ENCODE data around the gene ABHD17A.

The ABHD17A gene

DNA sequence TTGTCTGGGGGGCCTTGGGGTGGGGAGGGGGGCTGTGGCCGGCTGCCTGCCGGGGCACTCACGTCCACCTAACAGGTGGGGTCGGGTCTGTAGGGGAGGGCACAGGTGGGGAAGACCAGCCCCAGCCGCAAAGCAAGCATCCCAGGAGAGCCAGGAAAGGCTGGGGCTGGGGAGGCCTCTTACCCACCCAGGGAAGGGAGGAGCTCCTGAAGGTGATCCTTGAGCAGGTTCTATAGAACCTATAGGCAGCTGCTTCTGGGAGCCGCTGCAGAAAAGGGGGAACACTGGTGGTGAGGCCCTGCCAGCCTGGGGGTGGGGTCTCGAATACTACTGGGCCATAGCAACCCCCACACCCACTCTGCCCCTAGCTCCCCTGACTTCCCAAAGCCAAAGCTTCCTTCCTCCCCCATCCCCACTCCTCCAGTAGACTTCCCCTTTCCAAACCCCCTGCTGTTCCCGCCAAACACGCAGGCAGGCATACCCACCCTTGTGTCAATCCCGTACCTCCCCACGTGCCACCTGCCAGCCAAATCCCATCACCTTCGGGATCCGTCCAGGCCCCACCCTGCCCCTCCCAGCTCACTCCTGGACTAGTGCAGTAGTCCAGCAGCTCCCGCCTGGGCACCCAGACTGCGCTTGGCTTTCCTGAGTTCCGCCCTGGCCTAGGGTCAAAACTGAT, 27.5 kb downstream of the ABHD17A start:
- no peak for DNase-seq
- in situ Hi-C loops (cut with HindIII; ENCODE audit: low pct_ligation_motif_present, low pct_unique_long_range_greater_than_20kb, low sequenced_read_pairs): no loop called here

DNA sequence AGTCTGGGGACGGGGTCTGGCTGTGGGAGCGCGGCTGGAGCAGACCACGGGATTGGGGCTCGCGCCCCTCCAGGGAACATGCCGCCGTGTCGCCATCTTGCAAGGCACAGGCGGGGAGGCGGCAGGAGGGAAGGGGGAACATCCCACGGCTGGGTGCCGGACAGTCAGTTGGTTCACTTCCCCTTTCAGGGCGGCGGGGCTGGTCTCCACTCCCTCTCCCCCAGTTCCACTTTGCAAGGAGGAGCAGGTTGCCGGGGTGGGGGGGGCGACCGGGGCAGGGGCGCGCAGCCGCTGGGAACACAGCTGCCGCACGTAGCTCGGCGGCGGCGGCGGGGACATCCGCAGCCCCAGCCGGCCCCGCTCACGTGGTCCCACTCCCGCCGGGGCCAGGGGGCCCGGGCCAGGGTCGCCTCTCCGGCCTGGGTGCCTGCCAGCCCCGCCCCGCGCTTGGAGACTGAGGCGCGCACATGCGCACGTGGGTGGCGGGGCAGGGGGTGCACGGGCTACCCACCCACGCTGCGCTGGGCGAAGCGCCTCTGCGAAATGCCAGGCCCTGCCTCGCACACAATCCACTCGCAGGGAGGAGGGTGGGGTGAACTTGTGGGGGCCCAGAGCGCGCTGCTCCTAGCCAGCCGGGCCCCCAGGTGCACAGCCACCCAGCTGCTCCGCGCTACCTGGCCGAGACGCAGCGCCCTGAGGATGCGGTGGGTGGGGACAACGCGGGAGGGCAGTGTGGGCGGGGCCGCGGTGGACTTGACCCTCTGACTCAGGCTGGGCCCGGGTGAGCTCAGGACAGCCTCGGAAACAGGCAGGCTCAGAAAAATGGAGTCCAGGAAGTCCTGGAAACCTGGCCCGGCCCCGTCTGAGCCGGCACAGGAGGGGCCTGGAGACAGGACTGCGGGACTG, 28.3 kb downstream of the ABHD17A start:
- in situ Hi-C loops (cut with HindIII; ENCODE audit: low pct_ligation_motif_present, low pct_unique_long_range_greater_than_20kb, low sequenced_read_pairs): no loop called here
- peak; percentile 83 for DNase-seq

DNA sequence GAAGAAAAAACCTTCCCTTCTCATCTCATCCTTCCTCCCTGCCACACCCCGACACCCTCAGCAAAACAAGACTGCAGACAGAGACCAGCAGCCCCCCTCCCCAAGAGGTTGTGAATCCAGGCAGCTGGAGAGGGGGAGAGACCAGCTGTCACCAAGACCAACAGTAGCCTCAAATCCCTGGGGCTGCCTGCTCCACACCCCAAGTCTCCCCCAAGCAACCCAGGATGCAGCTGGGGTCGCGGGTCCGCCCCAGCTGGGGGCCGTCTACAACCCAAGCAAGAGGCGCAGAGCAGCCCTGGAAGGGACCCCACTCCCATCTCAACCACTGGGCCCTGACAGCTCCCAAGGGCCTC, 29.0 kb downstream of the ABHD17A start:
- no peak for DNase-seq
- in situ Hi-C loops (cut with HindIII; ENCODE audit: low pct_ligation_motif_present, low pct_unique_long_range_greater_than_20kb, low sequenced_read_pairs): no loop called here

DNA sequence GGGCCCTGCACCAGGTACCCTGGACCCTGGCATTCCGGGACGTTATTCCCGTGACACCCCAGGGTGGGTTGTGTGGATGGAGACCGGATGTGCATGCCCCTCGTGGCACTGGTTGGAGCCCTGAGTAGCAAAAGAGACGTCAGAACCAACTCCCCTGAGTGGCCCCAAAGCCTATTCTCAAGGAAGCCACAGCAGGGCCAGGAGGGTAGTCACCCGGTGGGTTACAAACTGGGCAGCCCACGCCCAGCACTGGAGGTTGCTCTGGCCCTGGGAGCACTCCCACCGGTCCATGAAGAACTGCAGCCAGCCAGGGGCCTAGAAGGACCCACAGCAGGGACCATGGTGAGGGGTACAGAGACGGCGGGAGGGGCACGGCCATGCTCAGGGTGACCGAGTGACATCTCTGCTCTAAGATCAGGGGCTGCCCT, 29.5 kb downstream of the ABHD17A start:
- no peak for DNase-seq
- in situ Hi-C loops (cut with HindIII; ENCODE audit: low pct_ligation_motif_present, low pct_unique_long_range_greater_than_20kb, low sequenced_read_pairs): no loop called here

DNA sequence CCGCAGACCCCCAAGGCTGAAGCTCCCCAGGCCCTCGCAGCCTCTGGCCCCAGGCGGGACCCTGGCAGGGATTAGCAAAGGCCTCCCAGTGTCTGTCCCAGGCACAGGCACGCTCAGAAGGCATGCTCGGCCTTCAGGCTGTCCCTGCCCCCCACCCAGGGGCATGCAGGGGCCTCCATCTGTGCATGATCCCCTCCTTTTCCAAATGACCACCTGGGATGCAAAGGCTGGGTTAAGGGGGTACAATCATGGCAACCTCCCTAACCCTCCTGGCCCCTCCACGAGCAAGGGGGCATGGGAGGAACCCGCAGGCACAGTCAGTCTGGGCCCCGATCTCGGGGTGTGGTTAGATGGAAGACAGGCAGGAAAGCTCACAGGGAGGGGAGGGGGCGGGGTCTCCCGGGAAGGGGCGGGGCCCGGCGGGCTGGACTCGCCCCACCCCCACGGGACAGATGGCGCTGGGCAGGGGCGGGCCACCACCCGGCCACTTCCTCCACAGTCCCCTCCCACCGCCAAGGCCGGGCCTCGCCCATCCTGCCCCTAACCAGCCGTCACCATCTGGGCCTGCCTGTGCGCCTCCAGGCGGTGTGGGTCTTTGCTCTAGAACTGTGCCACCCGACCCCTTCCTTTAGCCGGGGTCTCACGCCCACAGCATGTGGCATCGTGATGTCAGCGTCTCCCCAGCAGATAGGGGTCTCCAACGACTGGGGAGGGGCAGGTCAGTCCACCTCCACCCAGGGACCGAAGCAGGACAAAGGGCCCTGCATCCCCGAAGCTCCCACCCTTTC, 30.1 kb downstream of the ABHD17A start:
- in situ Hi-C loops (cut with HindIII; ENCODE audit: low pct_ligation_motif_present, low pct_unique_long_range_greater_than_20kb, low sequenced_read_pairs): no loop called here
- DNase-seq: no peak

DNA sequence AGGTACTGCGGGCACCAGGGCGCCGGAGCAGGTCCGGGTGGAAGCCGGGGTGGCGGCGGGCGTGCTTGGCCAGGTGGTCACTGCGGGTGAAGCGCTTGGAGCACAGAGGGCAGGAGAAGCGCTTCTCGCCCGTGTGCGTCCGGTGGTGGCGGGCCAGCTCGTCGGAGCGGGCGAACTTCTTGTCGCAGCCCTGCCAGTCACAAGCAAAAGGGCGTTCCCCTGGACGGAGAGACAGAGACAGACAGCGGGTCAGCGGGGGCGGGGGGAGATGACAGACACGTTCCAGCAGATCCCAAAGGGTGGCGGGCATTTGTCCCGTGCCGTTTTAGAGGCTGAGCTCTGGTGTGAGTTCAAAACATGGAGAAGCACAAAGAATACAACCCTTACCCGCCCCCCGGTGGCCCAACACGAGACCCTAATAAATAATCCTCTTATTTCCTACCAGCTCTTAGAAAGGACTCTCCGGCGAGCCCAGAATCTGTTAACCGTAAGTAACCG, 30.7 kb downstream of the ABHD17A start:
- no peak for DNase-seq
- in situ Hi-C loops (cut with HindIII; ENCODE audit: low pct_ligation_motif_present, low pct_unique_long_range_greater_than_20kb, low sequenced_read_pairs): no loop called here

DNA sequence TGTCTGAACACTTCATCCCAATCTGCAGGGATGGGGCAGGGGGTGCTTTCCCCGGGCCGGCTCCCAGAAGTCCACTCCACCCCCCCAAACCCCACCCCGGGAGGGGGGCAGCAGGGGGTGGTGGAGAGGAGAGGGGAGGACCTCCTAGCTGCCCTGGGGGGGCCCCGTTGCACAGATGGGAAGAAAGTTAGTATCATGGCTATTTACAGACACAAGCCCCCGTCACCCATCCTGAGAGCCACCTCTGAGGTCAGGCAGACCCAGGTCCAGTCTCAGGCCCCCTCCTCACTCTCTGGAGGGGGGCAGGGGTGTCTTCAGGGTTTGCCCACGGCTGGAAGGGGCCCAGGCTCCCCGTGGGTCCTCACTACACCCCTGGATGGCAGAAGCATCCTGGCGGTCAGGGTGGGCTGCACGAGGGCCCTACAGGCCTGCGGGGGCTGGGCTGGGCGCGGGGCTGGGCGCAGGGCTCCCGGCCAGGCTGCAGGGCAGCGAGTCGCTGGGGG, 31.2 kb downstream of the ABHD17A start:
- DNase-seq: no peak
- in situ Hi-C loops (cut with HindIII; ENCODE audit: low pct_ligation_motif_present, low pct_unique_long_range_greater_than_20kb, low sequenced_read_pairs): no loop called here

DNA sequence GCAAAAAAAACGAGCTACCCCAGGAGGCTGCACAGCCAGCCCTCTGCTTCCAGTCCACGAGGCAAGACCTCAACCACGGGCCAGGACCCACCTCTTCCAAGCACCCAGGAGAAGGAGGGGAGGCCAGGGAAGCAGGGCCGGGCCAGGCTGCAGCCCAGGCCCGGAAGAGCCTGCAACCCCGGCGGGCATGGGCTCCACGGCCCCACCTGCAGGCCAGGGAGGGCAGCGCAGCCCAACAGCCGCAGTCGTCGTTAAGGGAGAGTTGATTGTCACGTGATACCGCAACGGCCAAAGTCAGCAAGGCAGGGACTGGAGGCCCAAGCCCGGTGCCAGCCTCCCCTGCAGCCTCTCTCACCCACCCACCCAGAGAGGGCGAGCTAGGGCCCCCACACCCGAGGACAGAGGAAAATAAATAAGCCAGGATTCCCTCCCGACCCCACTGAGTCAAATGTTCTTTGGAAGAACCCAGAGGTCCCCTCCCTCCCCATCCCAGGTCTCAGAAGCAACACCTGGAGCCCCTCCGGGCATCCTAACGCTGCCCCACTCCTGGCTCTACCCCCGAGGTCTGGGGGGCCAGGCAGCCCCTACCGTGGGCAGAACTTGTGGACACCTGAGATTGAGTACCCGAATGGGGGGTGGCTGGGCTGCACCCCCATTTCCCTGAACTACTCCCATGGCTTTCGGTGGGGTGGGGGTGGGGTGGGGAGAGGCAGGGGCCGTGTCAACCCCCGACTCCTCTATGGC, 31.8 kb downstream of the ABHD17A start:
- DNase-seq: peak; percentile 79
- in situ Hi-C loops (cut with HindIII; ENCODE audit: low pct_ligation_motif_present, low pct_unique_long_range_greater_than_20kb, low sequenced_read_pairs): no loop called here

DNA sequence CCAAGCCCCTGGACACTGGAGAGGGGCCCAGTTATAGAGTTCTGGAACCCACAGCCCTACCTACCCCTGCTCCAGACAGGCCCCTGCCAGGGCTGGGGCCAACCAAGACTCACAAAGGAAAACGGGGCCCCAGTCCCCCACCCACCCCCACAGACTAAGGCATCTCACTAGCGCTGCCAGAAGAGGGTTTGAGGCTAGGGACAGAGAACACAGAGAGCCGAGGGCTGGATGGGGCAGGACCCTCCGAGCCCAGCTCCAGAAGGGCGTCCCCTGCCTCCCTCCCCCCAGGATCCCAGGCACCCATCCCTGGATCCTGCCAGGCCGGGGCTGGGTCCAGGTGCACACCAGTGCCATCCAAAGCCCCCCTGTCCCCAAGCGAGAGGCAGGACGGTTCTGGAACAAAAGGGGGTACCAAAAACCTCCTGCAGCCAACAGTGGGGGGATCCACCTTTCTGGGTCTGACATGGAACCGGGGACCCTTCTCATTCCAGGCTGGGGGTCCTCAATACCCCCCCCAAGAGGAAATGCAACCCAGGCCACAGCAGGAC, 32.6 kb downstream of the ABHD17A start:
- in situ Hi-C loops (cut with HindIII; ENCODE audit: low pct_ligation_motif_present, low pct_unique_long_range_greater_than_20kb, low sequenced_read_pairs): no loop called here
- no peak for DNase-seq

DNA sequence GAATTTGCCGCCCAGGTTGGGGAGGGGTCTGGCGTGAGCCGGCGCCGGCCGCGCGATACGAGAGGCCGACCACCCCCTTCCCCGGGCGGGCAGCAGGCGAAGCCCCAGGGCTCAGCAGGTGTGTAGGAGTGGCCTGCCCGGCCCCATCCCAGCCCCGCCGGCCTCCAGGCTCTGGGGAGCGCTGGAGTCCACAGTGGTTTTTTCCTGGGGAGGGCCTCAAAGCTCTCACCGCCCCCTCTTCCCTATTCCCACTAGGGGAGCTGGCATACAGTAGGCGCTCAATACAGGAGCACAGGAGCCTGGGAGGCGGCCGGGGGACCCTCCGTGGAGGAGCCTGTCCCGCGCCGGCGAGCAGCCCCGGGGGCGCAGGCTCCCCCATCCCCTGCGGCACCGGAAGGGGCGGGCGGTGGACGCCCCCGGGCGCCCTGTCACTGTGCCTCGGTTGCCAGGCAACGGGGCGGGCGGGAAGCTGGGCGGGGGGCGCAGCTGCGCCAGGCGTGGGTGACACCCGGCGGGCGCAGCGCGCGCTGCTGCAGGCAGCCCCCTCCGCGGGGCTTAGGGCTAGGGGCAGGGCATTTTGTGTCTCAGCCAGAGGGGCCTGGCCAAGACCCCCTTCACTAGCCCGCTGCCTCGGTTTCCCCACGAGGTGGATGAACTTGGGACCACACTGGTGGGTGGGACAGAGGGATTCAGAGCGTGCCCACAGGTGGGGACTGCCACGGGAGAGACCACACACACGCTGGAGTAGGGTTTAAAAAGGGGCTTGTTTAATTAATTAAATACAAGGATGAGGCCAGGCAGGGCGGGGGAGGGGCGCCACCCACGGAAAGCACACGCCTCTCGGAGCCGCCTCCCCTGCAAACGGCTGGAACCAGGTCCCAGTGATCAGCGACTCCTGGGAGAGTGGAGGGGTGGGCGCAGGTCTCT, 33.4 kb downstream of the ABHD17A start:
- in situ Hi-C loops (cut with HindIII; ENCODE audit: low pct_ligation_motif_present, low pct_unique_long_range_greater_than_20kb, low sequenced_read_pairs): no loop called here

DNA sequence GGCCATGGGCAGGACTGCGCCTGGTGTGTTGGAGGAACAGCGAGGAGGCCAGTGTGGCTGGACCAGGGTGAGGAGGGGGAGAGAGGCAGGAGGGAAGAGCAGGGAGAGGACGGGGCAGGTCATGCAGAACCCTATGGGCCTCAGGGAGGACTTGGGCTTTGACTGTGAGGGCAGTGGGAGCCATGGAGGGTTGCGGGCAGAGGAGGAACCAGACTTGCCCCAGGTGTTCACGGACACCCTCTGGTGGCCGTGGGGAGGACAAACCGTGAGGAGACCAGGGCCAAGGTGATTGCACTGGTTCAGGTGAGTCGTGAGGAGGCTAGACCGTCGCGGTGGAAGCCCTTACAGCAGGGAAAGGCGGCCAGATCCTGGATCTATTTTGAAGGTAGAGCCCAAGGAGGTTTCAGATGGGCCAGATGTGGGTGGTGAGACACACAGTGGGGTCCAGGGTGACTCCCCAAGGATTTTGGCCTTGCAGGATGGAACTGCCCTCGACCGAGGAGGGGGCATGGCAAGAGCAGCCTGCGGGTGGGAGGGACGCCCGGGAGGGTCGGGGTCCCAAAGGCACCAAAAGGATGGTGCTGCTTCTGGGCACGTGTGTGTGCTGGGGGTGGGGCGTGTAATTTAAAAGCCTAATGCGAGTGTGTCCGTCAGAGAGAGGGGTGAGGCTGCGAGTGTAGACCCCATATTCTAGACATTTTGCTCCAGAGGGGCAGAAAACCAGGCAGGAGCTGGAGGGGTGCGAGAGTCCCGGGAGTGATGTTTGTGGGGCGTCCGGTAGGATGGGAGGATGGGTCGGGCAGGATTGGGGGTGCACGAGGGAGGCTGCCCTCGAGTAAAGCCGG, 34.3 kb downstream of the ABHD17A start:
- in situ Hi-C loops (cut with HindIII; ENCODE audit: low pct_ligation_motif_present, low pct_unique_long_range_greater_than_20kb, low sequenced_read_pairs): no loop called here
- DNase-seq: no peak

More for the DNA sequence above, 33.4 kb downstream of the ABHD17A start:
- DNase-seq: no peak

DNA sequence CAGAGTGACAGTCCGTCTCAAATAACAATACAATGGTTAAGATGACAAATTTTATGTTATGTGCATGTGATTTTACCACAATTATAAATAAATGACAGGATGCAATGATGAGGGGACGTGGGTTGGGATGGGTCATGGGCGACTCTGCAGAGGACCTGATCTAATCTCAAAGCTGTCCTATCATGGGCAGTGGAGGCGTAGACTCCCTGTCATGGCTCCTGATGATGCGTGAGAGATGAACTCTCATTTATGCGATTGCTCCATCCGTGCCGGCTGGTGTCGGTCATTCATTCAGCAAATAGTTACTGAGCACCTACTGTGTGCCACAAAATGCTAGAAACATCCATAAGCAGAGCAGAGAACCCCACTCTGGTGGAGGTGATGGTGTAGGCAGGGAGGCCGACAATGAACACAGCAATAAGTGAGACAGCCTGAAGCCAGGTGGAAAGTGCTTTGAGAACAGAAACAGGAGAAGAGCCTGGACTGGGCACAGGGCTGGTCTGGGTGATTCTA, 35.4 kb downstream of the ABHD17A start:
- DNase-seq: no peak
- in situ Hi-C loops (cut with HindIII; ENCODE audit: low pct_ligation_motif_present, low pct_unique_long_range_greater_than_20kb, low sequenced_read_pairs): no loop called here

DNA sequence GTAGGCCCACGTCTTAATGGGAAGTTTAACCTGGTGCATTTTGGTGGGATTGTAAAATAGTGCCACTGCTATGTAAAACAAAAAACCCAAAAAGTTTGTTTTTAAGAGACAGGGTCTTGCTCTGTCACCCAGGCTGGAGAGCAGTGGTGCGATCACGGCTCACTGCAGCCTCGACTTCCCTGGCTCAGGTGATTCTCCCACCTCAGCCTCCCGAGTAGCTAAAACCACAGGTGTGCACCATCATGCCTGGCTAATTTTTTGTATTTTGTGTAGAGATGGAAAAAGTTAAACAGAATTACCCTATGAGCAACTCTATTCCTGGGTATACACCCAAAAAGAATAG, 36.2 kb downstream of the ABHD17A start:
- DNase-seq: no peak
- in situ Hi-C loops (cut with HindIII; ENCODE audit: low pct_ligation_motif_present, low pct_unique_long_range_greater_than_20kb, low sequenced_read_pairs): no loop called here

DNA sequence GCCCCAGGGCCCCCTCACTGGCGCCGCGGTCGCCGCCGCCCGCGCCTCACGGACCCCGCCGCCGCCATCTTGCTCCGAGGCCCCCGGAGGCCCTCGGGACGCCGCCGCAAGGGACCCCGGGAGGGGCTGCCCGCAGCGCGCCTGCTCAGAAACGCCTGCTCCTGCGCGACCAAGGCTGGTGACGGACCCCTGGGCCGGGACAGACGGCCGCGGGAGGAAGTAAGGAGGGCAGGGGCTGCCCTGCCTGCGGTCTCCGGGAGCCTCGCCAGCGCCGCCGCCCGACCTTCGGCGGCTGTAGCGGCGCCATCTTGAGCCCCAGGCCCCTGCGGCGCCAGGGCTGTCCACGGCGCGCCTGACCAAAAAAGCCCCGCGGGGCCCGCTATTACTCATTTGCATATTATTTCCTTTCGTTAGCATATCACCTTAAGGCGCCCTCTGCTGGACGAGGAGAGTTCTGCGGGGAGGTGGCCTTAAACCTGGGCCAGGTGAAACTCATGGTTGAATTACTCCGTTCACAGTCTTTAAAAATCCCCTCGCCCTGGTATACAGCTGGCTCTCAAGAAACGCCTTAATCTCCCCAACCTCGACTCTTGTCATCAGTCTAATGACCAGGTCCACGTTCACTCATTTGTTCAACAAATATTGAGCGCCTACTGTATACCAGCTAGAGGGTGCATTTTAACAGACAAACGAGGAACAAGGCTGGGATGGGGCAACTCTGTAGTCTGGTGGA, 36.7 kb downstream of the ABHD17A start, which contains the start of gene REXO1:
TSS of gene REXO1 (minus strand) at position 85 of the 733 bp plus-strand sequence. CDS start 125 bp downstream, outside the sequence.
- in situ Hi-C loops (cut with HindIII; ENCODE audit: low pct_ligation_motif_present, low pct_unique_long_range_greater_than_20kb, low sequenced_read_pairs): no loop called here
- DNase-seq: peak; percentile 92

DNA sequence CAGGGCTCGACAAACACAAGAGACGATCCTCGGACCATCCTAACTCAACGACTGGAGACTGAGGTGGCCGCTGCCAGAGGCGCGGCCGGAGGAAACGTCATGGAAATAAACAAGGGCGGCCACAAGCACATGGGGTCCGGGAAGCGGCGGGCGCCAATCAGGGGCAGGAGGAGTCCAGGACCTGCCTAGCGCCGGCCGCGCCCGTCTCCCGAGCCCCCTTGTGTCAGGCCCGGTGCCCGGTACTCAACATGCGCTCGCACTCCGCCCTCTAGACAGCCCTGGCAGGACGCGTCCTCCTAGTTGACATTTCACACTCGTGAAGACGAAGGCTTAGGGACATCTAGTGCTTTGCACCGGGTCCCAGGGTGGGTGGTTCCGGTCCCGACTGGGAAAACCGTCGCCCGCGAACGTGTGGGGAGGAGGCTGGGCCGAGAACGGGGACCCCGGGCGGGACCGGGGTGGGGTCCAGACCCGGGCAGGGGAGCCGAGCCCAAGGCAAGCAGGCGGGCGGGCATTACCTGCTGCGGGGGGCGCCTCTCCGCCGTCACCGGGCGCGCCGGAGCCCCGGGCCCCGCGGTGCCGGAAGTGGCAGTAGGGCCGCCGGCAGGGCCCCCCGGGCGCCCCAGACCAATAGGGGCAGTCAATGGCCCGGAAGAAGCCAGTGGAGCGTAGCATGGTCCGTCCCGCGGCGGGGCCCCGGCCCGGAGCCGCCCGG, 37.5 kb downstream of the ABHD17A start:
- in situ Hi-C loops (cut with HindIII; ENCODE audit: low pct_ligation_motif_present, low pct_unique_long_range_greater_than_20kb, low sequenced_read_pairs): no loop called here
- DNase-seq: peak; percentile 34

Data from ACHN (cell line).